Measurements from ENCODE around the gene PAX9.
"Not testable (repeated sequence)": the region's sequence is repeated elsewhere in the genome, so short reads cannot be mapped to it uniquely, and the experiment has no call there.

The PAX9 gene

DNA sequence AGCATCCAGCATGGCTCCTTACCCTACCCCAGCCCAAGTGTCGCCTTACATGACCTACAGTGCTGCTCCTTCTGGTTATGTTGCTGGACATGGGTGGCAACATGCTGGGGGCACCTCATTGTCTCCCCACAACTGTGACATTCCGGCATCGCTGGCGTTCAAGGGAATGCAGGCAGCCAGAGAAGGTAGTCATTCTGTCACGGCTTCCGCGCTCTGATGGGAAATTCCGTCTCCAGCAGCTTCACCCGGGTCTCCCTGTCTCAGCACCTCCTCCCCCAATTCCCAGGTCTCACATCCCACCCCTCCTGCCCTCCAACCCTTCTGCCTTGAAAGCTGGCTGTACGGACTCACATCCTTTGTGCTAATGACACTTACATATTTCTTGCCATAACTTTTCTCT is 14.6 kb downstream of the PAX9 start:
- DNase-seq = no peak

DNA sequence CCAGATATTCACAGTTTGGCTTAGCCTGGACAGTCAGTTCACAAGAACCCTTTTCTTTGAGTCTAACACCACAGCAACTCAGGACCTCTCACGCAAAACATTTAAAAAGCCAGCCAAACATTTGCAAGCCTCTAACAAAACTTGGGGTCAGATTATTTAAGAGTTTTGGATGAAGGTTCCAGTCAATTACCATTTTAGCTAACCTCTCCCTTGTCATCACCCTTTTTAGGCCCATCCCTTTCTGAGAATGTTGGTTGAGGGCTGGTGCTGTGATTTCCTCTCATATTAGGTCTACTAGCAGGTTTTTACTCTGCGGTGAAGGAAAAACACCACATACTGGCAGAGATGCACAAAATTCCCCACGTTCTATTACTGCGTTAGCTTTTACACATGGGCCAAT is 20.7 kb downstream of the PAX9 start:
- no peak for DNase-seq

DNA sequence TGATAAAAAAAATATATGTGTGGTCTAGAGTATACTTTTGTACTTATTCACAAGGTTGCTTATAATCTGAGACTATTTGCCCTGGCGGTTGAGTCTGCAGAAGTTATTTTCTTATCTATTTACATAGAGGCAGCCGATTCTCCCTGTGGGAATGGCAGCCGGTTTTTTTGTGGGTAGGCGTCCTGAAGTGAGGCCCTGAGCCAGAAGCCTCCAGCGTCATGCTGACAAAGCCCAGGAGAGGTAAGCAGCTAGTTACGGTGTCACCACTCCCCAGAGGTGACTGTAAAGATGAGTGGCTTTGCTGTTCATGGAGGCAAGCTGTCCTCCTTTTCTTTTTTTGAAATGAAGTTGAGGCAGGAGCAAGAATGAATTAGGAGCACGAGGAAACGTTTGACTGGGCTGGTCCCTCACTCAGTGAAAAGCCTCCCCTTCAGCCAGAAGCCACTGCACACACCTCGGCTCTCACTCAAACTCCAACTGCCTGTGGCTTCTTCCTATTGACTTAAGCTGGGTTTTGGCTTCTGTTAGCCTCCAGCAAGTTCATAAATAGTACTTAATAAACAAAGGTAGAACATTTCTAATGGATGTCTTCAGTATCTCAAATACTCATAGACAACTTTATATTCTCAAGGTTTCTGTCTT is 21.5 kb downstream of the PAX9 start:
- no peak for DNase-seq

DNA sequence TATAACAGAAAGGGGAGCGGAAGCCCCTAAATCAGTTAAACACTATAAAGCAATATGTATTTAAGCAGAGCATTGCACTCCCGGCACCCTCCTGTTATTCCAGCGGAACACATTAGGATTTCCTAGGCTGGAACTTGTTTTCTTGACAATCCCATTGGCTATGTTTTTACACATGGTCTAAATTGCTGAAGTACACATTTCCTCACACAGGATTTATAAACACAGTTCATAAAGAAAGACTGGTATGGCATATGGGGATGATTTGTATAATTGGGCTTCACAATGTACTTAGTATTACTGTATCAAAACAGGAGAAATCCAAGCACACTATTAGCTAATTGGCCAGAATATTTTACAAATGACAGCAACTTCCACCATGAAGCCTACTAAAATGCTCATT is 23.3 kb downstream of the PAX9 start:
- no peak for DNase-seq

DNA sequence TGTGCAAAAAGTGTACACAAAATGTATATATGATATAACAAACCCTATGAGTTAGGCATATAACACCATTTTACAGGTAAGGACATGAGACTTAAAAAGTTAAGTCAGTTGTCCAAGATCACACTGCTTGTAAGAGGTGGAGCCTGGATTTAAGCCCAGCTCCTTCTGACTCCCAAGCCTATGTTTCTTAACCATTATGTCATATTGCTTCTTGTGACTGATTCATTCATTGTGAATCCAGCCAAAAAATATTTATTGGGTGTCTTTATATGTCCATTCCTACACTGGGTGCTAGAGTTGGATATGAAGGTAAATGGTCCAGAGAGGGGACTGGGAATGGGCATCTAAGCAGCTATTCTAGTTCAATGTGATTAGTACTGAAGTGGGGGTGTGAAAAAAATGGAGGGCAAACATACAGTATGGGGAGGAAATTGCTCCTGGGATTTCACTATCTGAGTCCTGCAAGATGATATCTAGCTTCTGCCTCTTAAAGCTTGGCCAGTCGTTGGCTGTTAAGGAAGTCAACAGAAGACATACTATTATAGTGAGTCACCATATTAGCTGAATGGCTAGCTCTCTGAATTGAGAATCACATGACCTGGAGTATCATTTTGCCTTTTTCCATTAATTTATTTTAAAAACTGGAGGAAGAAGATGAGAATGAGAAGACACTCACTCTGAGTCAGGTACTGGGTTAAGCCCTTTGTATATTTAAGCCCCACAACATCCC is 28.8 kb downstream of the PAX9 start:
- no peak for DNase-seq

DNA sequence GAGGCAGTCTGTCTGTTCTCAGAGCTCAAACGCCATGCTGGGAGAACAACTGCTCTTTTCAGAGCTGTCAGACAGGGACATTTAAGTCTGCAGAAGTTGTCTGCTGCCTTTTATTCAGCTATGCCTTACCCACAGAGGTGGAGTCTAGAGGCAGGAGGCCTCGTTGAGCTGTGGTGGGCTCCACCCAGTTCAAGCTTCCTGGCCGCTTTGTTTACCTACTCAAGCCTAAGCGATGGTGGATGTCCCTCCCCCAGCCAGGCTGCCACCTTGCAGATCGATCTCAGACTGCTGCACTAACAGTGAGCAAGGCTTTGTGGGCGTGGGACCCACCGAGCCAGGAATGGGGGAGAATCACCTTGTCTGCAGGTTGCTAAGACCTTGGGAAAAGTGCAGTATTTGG is 37.8 kb downstream of the PAX9 start:
- not testable (repeated sequence) for DNase-seq

DNA sequence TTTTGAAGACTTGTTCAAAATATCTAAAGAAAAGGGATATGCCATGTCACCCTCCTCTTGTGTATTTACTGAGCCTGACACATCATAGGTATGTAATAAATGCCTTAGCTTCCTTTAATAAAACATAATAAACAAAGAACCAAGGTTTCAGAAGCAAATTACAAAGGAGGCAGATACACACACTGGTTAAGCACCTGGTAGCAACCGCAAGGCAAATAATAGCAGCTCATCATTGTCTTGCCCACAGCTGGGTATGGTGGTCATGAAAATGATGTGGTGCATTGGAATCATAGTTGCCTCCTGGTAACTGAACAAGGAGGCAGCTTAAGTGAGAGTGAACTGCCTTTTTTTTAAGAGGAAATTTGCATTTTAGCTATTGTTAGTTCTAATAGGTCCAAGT is 39.0 kb downstream of the PAX9 start:
- DNase-seq = no peak

DNA sequence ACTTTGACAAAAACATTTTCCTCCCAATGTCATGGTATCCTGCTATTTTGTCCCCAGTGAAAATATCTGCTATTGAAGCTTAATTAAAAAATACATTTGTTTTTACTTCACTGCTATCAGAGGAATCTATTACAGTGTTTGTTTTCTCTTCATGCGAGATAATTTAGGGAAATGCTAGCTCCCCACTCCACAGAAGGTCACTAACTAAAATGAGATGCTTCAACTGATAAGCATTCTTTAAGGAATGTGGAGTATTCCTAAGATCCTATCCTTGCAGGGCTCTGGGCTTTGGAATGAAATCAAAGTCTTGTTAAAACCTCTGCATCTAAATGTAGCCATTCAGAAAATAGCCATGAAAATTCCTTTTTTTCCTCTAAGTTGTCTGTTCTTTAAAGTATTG is 39.5 kb downstream of the PAX9 start:
- DNase-seq = no peak

DNA sequence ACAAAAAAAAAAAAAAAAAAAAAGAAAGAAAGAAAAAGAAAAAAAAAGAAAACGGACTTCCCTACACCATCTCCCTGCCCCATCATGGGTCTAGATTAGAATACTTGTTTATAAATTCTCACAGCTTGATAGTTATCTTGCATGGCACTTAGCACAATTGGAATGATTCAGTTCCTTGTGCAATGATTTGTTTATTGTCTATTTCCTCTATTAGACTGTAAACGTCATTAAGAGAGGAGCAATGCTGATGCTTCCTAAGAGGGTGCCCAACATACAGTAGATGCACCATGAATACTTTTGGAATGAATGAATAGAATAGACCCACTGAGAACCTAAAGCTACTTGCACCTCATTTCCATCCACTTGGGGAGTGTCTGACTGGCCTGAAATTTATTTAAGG is 40.8 kb downstream of the PAX9 start:
- no peak for DNase-seq

DNA sequence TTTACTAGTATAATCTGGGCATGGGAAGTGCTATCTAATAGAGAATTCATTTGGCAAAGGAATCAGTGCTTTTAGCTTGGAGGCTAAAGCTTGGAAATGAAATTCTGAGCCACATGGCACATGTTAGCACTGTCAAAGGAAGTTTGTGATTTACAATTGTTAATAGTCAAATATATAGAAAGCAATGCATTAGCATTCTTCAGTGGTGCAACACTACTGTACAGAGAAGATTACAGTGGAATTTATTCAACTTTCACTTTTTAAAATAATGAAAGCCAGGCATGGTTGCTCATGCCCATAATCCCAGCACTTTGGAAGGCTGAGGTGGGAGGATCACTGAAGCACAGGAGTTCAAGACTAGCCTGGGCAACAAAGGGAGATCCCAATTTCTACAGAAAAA is 45.9 kb downstream of the PAX9 start:
- DNase-seq = no peak

DNA sequence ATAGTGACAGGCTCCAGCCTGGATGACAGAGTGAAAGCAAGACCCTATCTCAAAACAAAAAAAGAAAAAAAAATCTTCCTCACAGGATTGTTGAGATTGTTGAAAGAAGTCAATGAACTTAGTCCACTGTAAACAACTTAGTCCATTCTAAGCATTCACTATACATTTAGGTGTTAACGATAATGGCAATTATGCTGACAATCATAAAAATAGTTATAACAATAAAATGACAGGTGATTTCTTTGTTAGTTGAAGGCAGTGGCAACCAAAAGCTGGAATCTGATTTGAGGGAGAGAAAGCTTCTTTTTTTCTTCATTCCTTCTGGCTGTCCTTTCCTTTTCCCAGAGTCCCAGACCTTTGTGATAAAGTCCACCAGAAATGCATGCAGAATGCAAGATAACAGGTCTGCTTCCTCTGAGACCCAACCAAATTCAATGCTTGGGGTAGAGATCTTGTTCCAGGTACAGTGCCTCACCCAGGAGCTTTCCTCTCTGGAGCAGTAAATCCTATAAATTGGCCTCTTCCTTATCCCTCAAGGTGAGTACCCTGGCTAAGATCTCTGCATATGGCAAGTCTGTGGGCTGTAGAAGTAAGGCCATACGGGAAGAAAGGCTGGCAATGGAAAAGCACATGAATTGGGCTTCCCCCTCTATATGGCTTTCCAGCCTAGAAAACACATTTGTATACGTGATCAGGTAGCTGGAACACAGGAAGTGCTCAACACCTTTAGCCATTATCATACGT is 52.5 kb downstream of the PAX9 start:
- DNase-seq = no peak

DNA sequence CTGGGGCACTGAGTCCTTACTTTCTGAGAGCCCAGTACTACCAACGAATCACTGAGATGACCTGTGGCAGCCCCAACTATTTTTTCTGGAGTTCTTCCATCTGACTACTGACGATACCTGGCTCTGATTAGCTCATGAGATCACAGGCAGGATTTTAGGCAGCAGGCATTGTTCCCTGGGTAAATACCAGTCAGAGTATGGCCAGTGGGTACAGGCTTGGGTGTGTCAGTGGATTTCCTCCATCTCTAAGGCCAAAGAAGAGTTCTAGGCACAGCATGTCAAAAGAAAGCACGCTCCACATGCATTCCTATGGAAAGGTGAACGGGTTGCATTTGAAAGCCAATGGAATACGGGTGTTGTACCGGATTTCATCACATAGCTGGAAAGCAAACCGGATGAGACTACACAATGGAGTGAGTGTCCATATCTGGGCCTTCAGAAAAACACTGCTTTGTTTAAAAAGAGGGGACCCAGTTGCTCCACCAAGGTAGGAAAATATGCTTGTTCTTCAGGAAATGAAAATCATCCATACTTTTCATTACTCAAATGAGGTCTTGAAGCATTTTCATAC is 55.0 kb downstream of the PAX9 start:
- DNase-seq = no peak

DNA sequence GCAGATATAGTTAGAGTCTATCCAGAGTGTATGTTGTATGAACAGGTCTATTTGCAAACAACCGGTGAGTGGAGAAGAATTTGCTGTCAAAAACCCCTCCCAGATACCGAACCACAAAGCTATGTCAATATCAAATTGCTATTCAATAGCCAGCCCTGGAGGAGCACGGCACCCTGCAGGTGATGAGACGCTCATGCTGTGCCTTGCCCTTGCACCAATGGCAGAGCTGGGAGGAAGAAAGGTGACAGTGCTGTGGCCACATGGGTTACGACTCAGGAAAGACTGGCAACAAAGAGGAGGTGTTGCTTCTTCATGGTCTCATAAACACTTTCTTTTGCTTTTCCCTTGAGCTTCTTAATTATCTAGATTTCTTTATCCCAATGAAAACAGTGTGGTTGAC is 55.7 kb downstream of the PAX9 start:
- no peak for DNase-seq

DNA sequence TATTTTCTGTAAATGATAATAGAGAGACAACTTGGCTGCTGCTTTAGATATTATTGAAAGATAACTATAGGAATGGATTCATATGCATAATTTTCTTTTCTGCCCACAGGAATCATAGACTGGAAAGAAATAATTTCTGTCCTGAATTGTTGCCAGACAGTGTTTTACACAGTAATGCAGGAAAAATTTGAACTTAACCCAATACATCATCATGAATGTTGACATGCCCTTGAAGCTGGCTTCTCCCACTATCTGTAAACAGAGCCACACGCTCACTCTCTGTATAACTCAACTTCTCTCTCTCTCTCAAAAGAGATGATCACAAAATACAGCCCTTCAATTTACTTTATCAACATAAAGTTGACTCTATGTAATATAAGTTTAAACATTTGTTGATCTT is 56.6 kb downstream of the PAX9 start:
- DNase-seq = no peak

DNA sequence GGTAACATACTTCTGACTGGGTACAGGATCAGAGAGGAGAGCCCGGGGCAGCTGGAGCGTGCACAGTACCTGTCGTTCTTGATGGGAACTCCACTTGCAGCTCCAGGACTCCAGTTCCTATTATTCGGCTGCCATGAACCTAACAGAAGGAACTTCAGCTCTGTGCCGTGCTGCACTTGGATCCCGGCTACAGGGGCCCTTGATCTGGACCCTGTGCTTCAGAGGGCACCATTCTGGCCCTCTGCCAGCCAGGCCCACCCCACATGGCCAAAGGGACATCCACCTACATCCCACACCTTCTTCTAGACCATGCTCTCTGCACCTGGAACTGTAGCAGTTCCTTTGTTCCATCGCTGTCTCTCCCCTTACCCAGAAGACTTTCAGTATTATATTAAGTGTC is 58.2 kb downstream of the PAX9 start:
- DNase-seq = no peak

DNA sequence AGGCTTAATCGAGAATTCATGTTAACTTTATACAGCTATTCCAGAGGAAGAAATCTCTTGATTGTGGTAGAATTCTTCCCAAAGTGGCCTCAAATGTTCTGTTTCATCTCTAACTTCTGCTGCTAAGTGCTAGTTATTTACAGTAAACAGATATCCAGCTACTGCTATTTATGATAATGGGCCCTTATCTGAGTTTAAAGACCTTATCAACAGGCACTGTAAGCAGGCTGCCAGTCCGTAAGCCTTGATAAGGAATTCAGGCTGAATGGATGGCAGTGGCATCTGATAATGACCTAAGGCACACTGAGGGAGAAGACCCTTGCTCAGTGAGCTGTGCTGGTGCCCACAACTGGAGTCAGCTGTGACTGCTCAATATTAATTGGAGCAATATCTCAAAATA is 59.0 kb downstream of the PAX9 start:
- DNase-seq = no peak

DNA sequence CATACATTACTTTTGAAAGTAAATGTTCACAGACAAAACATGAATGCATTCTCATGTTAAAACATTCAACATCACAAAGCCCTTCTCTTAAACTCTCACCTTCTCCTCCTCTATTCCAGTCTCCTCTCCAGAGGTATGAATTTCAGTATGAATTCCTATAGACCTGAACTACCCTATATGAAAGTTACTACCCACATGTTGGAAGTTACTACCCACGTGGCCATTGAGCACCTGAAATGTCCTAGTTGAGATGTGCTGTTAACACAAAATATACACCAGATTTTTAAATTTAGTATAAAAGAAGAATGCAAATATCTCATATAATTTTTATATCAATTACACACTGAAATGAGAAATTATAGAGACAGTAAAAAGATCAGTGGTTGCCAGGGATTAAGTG is 60.2 kb downstream of the PAX9 start:
- DNase-seq = no peak

DNA sequence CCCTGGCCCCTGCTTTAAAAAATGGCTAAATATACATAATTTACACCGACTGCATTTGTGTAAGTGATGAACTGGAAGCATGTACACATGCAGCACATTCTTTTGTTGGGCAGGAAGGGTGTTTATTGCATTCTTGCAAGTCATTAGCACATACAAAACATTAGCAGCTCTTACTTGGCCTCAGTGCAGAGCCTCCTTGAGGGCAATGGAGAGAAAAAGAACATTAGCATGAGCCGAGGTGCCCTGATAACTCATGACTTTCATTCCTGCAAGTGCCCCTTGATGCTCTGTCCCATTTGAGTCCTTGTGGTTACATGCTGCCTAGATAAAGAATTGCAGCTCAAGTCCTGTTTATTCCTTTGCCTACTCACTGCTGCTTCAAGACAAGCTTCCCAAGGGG is 61.9 kb downstream of the PAX9 start:
- no peak for DNase-seq

DNA sequence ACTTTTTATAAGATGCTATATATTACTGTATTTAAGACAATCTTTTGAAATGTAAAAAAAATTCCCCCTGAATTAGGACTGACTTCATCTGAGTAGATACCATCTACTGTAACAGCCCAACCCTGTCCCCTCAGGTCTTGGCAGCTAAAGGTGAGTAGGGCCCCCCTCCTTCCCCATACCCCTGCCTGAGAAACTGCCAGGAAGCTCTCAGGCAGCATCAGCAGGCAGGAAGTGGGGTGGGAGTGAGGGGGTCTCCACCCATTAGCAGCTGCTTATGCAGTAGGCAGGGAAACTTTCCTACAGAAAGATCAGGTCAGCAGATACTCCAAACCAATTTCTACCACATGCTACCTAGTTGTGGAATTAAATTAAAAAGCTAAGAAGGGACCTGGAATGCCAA is 62.5 kb downstream of the PAX9 start:
- DNase-seq = no peak

DNA sequence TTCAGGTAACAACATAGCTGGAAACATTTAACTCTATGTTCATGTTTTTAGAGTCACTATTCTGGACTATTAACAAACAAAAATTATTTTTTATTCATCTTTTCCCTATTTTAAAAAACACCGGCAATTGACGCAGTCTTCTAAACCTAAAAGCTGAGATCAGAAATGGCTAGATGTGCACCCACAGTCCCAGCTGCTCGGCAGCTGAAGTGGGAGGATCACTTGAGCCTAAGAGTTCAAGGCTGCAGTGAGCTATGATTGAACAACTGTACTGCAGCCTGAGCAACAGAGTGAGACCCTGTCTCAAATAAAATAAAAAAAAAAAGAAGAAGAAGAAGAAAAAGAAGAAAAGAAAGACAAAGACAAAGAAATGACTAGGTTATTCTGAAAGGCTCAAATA is 64.5 kb downstream of the PAX9 start:
- DNase-seq = no peak

All from cerebellar nuclear complex (tissue), 1 donor.